GM19463 (cell line): ENCODE results near the gene PTX4.

ENCODE experiments used
- ATAC-seq: cut with Tn5 transposase; IDR thresholded peaks from one replicate; pipeline ENCODE4 v1.9.1; 2021; ENCODE audit warnings: mild to moderate bottlenecking, moderate library complexity; ENCODE audit not compliant: unreplicated experiment

PTX4 gene, protein sequence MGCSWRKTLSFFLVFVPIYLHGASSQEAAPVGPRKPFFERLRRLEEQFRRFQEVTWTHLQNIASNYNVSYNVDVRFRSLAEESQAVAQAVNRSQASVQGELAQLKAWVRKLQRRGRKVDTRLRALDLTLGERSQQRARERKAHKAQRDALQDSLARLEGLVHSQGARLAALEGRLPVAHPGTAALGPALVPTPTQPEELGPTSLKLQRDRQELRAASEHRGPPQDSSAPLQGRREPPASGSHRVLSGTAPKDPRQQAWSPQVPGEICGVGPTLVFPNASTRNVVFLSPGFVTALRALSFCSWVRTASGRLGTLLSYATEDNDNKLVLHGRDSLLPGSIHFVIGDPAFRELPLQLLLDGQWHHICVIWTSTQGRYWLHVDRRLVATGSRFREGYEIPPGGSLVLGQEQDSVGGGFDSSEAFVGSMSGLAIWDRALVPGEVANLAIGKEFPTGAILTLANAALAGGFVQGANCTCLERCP

DNA sequence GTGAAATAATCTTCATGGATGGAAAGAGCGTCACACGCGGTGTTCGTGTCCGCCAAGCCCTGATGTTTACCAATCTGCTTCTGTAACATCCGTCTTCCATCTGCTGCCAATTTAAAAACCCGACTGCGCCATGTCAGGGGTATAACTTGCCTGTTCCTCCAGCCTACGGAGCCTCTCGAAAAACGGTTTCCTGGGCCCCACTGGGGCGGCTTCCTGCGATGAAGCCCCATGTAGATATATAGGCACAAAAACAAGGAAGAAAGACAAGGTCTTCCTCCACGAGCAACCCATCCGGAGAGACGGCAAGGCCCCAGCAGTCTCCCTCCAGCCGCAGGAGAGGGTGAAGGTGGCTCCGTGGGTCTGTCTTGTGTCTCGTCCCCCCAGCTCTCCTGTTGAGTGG is at the start of gene PTX4:
Gene PTX4 (minus strand): TSS at position 326 of the 400 bp plus-strand sequence. CDS start 35 bp downstream, at position 291.
- ATAC-seq = no peak

- no peak for ATAC-seq
These were observed 49.1 kb upstream of the PTX4 start for GRCh38 chr16:1537763-1538289.

GRCh38 chr16:1537138-1537577 is 48.4 kb upstream of the PTX4 start:
- no peak for ATAC-seq

DNA sequence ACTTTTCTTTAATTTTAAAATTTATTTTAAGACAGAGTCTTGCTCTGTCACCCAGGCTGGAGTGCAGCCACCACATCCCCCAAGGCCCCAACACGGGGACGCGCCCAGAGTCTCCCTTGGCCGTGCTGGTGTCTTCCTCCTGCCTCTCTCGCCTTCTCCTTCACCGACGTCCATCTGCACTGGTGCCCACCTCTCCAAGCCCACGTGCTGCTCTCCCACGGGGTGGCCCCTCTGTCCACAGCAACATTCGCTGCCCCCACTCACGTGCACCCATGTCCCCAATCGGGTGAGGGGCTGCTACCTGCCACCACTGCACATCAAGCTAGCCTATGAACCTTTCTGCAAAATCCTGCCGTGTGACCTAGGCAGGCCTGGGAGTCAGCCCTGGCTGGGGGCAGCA is 47.9 kb upstream of the PTX4 start:
- ATAC-seq = no peak

- no peak for ATAC-seq
These were observed 46.9 kb upstream of the PTX4 start for GRCh38 chr16:1535391-1536291.

DNA sequence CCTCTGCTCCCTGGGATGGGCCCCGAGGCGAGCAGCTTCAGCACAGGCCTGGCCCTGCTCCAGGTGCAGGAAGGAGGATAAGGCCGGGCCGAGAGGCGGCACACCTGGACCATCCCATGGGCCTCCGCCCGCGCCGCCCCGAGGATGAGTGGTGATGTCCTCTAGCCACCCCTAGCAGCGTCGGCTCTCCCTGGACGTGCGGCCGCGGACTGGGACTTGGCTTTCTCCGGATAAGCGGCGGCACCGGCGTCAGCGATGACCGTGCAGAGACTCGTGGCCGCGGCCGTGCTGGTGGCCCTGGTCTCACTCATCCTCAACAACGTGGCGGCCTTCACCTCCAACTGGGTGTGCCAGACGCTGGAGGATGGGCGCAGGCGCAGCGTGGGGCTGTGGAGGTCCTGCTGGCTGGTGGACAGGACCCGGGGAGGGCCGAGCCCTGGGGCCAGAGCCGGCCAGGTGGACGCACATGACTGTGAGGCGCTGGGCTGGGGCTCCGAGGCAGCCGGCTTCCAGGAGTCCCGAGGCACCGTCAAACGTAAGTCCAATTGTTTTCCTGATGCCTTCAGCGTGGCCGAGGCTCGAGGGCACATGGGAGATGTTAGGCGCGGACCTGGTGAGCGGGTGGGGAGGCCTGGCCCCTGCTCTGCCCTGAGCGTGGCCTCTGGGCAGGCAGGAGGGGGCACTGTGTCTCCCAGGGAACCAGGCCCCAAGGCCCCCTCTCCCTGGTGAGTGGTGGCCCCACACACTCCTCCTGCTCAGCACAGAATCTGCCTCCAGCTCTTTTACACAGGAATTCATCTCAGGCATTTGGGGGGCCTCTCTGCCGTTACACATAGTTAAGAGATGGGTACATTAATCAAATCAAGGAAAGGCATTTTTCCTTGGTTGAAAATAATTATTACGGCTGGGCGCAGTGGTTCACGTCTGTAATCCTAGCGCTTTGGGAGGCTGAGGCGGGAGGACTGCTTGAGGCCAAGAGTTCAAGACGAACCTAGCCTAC is 45.6 kb upstream of the PTX4 start:
- ATAC-seq = no peak

GRCh38 chr16:1533443-1533951 is 44.8 kb upstream of the PTX4 start, which contains the start of gene TMEM204:
TSS of gene TMEM204 (plus strand) at chr16:1533666. CDS start at chr16:1534276, 610 bp downstream.
- no peak for ATAC-seq

DNA sequence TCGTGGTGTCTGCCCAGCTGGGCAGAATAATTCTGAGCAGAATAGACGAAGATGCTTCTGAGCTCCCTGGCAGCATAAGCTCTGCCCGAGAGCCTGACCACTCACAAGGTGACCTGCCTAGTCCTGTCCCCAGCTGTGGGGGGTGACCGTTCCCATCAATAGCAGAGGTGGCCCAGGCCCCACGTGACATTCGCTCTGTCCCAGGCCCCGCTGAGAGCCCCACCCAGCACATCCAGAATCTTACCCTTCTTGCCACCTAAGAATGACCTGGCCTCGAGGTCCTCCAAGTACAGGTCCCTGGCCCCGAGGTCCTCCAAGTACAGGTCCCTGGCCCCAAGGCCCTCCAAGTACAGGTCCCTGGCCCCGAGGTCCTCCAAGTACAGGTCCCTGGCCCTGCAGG is 44.0 kb upstream of the PTX4 start:
- no peak for ATAC-seq

- ATAC-seq = no peak
These were observed 43.5 kb upstream of the PTX4 start for GRCh38 chr16:1532081-1532760.

GRCh38 chr16:1531638-1531910 is 42.8 kb upstream of the PTX4 start:
- no peak for ATAC-seq

DNA sequence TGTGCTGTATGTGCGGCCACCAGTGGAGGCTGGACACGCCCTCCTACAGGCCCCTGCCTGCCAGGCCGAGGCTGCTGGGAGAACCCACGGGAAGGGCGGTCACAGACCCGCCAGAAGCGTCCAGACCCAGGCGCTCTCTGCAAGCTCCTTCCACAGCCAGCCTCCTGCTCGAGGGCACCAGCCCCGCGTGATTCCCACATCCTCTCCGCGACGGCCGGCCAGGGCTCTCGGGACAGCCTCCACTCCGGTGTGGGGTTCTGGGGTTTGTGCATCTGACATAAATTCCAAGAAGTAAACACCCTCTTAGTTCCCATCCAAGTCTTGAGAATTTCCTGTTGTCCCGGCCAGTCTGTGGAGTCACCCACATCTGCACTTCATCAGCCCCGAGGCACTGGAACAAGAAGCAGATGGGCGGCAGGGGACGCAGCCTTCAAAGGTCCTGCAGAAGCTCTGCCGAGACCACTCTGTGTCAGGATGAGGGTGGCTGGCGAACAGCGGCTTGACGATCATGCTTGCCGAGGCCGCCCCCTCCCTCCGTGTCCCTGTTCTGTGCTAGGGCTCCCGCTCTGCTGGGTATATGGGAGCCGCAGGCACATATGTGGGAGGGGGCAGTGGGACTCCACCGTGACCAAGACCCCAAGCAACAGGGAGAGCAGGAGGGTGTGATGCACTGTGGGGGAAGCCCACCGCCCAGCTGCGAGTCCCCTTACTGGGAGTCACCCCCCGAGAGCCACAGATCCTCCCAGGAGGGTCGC is 42.3 kb upstream of the PTX4 start:
- no peak for ATAC-seq

DNA sequence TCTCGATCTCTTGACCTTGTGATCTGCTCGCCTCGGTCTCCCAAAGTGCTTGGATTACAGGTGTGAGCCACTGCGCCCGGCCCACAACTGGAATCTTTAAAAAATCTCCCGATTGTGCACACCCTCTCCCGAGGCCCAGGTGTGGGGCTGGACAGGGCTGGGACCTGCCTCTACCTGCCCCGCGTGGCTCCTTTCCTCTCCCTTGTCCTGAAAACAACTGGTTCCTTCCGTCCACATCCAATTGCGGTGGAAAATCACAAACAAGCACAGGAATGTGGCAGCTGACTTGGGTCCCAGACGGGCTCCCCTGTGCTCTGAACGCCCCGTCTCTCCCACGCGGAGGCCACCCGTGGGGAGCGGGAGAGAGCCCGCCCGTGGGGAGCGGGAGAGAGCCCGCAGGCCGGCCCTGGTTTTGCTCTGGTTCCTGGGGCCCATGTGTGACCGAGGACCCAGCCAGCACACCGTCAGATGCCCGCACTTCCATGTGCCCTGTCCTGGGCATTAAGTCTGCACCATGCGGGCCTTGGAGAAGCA is 41.7 kb upstream of the PTX4 start:
- ATAC-seq = no peak

- ATAC-seq = no peak
These were observed 40.3 kb upstream of the PTX4 start for GRCh38 chr16:1528921-1529537.

DNA sequence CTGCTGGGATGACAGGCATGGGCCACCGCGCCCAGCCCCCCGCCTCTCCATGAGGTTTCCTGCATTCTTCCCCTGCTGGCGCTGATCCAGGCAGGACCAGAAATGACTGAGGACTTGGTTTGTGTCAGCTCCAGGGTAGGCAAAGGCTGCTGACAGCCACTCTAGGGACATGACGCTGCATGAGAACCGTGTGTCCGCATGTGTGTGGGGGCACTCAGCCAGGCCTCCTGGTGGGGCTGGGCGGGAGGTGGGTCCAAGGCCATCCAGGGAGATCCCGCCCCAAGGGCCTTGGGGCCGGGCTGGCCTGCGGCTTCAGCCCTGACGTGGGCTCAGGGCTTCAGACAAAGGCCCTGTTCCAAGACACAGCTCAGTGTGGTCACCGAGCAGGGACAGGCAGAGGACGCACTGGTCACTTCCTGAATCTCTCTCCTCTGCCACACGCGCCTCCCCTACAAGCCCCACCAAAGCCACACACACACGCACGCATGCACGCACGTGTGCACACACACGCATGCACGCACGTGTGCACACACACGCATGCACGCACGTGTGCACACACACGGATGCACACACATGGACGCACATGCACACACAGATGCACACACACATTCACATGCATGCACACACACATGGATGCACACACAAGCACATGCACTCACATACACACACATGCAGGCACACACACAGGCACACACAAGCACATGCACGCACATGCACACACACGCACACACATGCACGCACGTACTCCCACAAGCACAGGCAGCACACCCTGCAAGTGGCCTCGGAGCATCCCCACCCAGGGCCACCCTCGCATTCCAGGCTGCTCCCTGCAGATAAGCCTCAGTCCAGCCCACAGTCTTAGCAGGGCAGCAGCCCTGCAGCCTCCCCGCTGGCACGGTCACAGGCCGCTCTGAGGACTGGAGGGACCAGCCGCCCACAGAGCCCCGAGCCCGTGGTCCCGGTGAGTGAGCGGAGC is 39.4 kb upstream of the PTX4 start:
- no peak for ATAC-seq

DNA sequence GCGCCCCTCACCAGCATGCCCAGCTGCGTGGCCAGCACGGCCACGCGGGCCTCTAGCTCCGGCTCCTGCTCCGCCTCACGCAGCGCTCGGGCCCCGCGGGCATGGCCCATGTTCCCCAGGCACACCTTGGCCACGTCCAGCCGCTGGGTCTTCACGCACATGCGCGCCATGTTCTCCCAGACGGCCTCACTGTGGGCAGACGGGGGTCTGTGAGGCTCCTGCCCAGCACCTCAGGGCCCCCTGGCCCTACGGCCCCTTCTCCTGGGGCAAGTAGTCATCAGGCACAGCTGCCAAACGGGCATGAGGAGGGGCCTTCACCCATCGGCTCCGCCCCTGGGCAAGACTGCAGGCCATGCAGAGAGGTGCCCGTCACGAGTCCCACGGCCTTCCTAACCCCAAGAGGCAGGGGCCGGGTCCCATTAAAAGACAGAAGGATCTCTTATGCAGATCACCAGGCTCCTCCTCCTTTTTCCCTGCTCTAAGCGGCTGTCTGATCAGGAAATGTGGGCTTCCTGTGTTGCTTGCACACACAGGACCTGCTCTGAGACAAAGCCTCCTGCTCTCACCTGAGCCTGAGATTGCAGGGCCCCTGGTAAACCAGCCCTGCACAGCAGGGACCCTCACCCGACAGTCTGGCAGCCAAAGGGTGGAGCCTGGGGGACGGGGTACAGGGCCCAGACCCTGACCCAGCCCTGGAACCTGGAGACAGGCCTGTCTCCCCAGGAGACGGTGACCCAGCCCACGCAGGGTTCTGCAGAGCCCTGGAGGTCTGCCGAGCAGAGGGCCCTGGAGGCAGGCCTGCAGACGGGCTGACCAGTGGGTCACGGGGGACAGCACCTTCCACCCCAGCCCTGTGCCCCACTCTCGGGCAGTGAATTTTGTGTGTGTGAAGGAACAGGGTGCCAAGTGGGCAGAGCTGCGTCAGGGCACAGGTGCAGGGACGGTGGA is 38.1 kb upstream of the PTX4 start:
- ATAC-seq = no peak
